Effector memory CD4-positive, alpha-beta T cell (primary cell): ENCODE measurements around the gene SSC4D.
"Not testable (repeated sequence)": the region's sequence is repeated elsewhere in the genome, so short reads cannot be mapped to it uniquely, and the experiment has no call there.

Experiments used
- DNase-seq, 3 donors: peaks; one replicate each; pipeline ENCODE4 v3.0.0-alpha.2; 2020
- H3K27ac ChIP-seq: 2 replicates; pipeline ENCODE4 v1.7.0; 2013; ENCODE audit warnings: mild to moderate bottlenecking, low read length, moderate library complexity; ENCODE audit not compliant: insufficient read depth, poor library complexity, severe bottlenecking
- H3K27me3 ChIP-seq: replicated peaks from 2 replicates; pipeline ENCODE4 v1.7.0; 2013; ENCODE audit warnings: mild to moderate bottlenecking, low read length; ENCODE audit not compliant: insufficient read depth, control insufficient read depth, poor library complexity, severe bottlenecking
- H3K36me3 ChIP-seq: 2 replicates; pipeline ENCODE4 v1.7.0; 2013; ENCODE audit warnings: mild to moderate bottlenecking, low read length, moderate library complexity; ENCODE audit not compliant: control insufficient read depth, insufficient read depth
- H3K4me1 ChIP-seq: 2 replicates; pipeline ENCODE4 v1.7.0; 2013; ENCODE audit warnings: low read length, mild to moderate bottlenecking; ENCODE audit not compliant: control insufficient read depth, insufficient read depth, poor library complexity, severe bottlenecking
- H3K4me3 ChIP-seq: 2 replicates; pipeline ENCODE4 v1.7.0; 2013; ENCODE audit warnings: low read length, low read depth, mild to moderate bottlenecking; ENCODE audit not compliant: insufficient read depth, poor library complexity, severe bottlenecking
- H3K9me3 ChIP-seq: 2 replicates; pipeline ENCODE4 v1.7.0; 2013; ENCODE audit warnings: mild to moderate bottlenecking, low read length, moderate library complexity; ENCODE audit not compliant: control insufficient read depth

SSC4D gene

DNA sequence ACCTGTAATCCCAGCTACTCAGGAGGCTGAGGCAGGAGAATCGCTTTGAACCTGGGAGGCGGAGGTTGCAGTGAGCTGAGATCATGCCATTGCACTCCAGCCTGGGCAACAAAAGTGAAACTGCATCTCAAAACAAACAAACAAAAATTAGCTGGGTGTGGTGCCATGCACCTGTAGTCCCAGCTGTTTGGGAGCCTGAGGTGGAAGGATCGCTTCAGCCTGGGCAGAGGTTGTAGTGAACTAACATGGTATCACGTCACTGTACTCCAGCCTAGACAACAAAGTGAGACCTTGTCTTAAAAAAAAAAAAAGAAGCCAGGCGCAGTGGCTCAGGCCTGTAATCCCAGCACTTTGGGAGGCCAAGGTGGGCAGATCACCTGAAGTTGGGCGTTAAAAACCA, 21.7 kb downstream of the SSC4D start:
- H3K27me3 ChIP-seq, H3K9me3 ChIP-seq, H3K4me3 ChIP-seq, H3K36me3 ChIP-seq, H3K27ac ChIP-seq, H3K4me1 ChIP-seq, DNase-seq: not testable (repeated sequence)

DNA sequence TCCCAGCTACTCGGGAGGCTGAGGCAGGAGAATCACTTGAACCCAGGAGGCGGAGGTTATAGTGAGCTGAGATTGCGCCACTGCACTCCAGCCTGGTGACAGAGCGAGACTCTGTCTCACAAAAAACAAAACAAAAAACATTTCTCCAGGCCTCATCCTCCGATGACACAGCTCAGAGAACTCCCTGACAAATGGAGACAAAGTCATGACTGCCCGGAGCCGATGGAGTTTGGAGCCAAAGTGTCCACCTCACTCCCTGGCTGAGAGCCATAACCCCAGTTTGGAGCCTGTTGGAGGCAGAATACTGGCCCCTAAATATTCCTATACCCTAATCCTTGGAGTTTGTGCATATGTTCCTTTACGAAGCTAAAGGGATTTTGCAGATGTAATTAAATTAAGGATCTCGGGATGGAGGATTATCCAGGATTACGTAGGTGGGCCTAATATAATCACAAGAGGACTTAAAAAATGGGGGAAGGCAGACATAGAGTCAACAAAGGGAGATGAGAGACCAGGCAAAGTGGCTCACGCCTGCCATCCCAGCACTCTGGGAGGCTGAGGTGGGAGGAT, 22.7 kb downstream of the SSC4D start:
- Histone ChIP-seq H3K36me3 (no peaks in the 10 kb centered on the region), H3K27ac (no peak overlapping the region)

DNA sequence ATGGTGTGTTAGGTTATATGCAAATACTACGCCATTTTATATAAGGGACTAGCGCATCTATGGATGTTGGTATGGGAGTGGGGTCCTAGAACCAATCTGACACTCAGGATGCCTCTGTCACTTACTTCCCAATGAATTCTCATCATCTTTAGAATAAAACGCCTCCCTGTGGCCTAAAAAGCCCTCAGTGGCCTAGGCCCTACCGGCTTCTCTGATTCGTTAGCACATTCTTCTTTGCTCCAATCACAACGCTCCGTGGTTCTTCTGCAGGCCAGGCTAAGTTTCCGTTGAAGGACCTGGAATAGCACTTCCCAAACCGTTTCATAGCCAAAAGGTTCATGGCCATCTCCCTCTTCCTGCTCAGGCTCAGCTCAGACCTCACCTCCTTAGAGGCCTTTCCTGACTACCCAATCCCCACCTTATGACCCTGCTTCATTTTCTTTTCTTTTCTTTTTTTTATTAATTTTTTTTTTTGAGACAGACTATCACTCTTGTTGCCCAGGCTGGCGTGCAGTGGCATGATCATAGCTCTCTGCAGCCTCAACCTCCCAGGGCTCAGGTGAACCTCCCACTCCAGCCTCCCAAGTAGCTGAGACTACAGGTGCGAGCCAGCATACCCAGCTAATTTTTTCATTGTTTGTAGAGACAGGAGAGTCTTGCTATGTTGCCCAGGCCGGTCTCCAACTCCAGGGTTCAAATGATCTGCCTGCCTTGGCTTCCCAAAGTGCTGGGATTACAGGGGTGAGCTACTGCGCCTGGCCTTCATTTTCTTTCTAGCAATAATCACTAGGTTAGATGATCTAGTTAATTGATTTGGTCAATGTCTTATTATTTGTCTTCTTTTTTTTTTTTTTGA, 26.2 kb downstream of the SSC4D start:
- no peaks in the 10 kb centered on the region for H3K27me3 ChIP-seq
- H3K9me3 ChIP-seq: no peaks in the 10 kb centered on the region
- H3K4me1 ChIP-seq: peaks cover 4% of the 10 kb centered on the region
- DNase-seq: no peak
- no peak overlapping the region for H3K27ac ChIP-seq
- H3K36me3 ChIP-seq: no peaks in the 10 kb centered on the region
- no peak overlapping the region for H3K4me3 ChIP-seq

More for the DNA sequence above, 22.7 kb downstream of the SSC4D start:
- no peaks in the 10 kb centered on the region for H3K4me1 ChIP-seq
- no peaks in the 10 kb centered on the region for H3K27me3 ChIP-seq
- no peaks in the 10 kb centered on the region for H3K9me3 ChIP-seq
- no peak for DNase-seq
- H3K4me3 ChIP-seq: no peak overlapping the region

DNA sequence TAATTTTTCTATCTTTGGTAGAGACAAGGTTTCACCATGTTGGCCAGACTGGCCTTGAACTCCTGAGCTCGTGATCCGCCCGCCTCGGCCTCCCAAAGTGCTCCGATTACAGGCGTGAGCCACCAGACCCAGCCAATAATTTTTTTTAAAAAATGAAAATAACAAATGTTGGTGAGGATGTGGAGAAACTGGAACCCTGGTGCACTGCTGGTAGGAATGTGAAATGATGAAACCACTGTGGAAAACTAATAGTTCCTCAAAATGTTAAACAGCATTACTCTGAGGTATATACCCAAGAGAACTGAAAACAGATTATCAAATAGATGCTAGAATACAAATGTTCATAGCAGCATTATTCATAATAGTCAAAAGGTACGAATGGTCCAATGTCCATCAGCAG, 27.7 kb downstream of the SSC4D start:
- no peaks in the 10 kb centered on the region for H3K27me3 ChIP-seq
- H3K9me3 ChIP-seq: no peaks in the 10 kb centered on the region
- H3K4me3 ChIP-seq: no peak overlapping the region
- DNase-seq: no peak
- no peak overlapping the region for H3K27ac ChIP-seq
- H3K36me3 ChIP-seq: no peaks in the 10 kb centered on the region
- peaks cover 4% of the 10 kb centered on the region for H3K4me1 ChIP-seq

GRCh38 chr7:76380623-76380966, 28.9 kb downstream of the SSC4D start:
- no peaks in the 10 kb centered on the region for H3K27me3 ChIP-seq
- H3K27ac ChIP-seq: no peak overlapping the region

GRCh38 chr7:76377186-76377918, 32.1 kb downstream of the SSC4D start:
- no peak overlapping the region for H3K4me3 ChIP-seq
- H3K27ac ChIP-seq: no peak overlapping the region
- no peak for DNase-seq
- peaks cover 4% of the 10 kb centered on the region for H3K4me1 ChIP-seq
- H3K36me3 ChIP-seq: no peaks in the 10 kb centered on the region
- H3K9me3 ChIP-seq: no peaks in the 10 kb centered on the region
- no peaks in the 10 kb centered on the region for H3K27me3 ChIP-seq

More at GRCh38 chr7:76380623-76380966, 28.9 kb downstream of the SSC4D start:
- H3K4me1 ChIP-seq: peaks cover 4% of the 10 kb centered on the region
- no peaks in the 10 kb centered on the region for H3K36me3 ChIP-seq
- no peaks in the 10 kb centered on the region for H3K9me3 ChIP-seq
- no peak for DNase-seq
- H3K4me3 ChIP-seq: peak overlapping the region; percentile 47

DNA sequence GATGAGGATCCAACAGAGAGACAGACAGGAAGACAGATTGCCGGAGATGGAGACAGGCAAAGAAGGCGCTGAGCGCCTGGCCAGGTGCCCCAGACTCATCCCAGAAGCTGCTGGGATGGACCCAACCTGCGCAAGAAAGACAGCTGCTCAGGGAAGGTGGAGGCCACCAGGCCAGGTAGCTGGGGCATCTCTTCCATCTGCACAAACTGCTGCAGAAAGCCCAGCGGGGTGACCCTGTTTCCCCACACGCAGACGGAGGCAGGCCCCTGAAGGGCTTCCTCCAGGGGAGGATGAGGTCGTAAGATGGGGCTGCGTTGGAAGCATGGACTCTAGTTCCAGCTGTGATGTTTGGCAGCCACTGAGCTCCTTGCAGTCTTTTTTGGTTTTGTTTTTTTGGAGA, 34.2 kb downstream of the SSC4D start:
- no peak overlapping the region for H3K4me3 ChIP-seq
- no peak for DNase-seq
- no peaks in the 10 kb centered on the region for H3K9me3 ChIP-seq
- H3K4me1 ChIP-seq: peaks cover 4% of the 10 kb centered on the region
- H3K36me3 ChIP-seq: no peaks in the 10 kb centered on the region
- H3K27me3 ChIP-seq: no peaks in the 10 kb centered on the region
- H3K27ac ChIP-seq: no peak overlapping the region

GRCh38 chr7:76372984-76373833, 36.3 kb downstream of the SSC4D start:
- Histone ChIP-seq H3K27me3 (no peaks in the 10 kb centered on the region), H3K4me1 (no peaks in the 10 kb centered on the region), H3K9me3 (no peaks in the 10 kb centered on the region), H3K27ac (no peak overlapping the region), H3K4me3 (no peak overlapping the region), H3K36me3 (no peaks in the 10 kb centered on the region)
- DNase-seq: no peak

GRCh38 chr7:76371396-76371795, 38.1 kb downstream of the SSC4D start:
- no peaks in the 10 kb centered on the region for H3K36me3 ChIP-seq
- no peak for DNase-seq
- H3K4me1 ChIP-seq: no peaks in the 10 kb centered on the region
- no peaks in the 10 kb centered on the region for H3K27me3 ChIP-seq
- no peak overlapping the region for H3K4me3 ChIP-seq
- H3K9me3 ChIP-seq: no peaks in the 10 kb centered on the region
- no peak overlapping the region for H3K27ac ChIP-seq
